ENCODE results near the gene CELA1.
"Not testable (repeated sequence)": the region's sequence is repeated elsewhere in the genome, so short reads cannot be mapped to it uniquely, and the experiment has no call there.

CELA1 gene

GRCh38 chr12:51342416-51342815 is 4.1 kb downstream of the CELA1 start:
- DNase-seq (ENCODE audit: low read depth) = no peak

- DNase-seq (ENCODE audit: low read depth) = peak; percentile 52
These were observed 5.0 kb downstream of the CELA1 start for GRCh38 chr12:51341251-51342007.

GRCh38 chr12:51339750-51340149 is 6.7 kb downstream of the CELA1 start:
- no peak for DNase-seq (ENCODE audit: low read depth)

GRCh38 chr12:51337336-51337735 is 9.1 kb downstream of the CELA1 start:
- DNase-seq (ENCODE audit: low read depth) = not testable (repeated sequence)

GRCh38 chr12:51335931-51336330 is 10.5 kb downstream of the CELA1 start:
- DNase-seq (ENCODE audit: low read depth) = no peak

GRCh38 chr12:51334764-51335163 is 11.7 kb downstream of the CELA1 start:
- DNase-seq (ENCODE audit: low read depth) = no peak

- DNase-seq (ENCODE audit: low read depth) = no peak
These were observed 12.9 kb downstream of the CELA1 start for GRCh38 chr12:51333536-51333935.

GRCh38 chr12:51330186-51330585 is 16.3 kb downstream of the CELA1 start:
- no peak for DNase-seq (ENCODE audit: low read depth)

GRCh38 chr12:51329742-51330141 is 16.7 kb downstream of the CELA1 start:
- DNase-seq (ENCODE audit: low read depth) = no peak

- DNase-seq (ENCODE audit: low read depth) = no peak
These were observed 17.9 kb downstream of the CELA1 start for GRCh38 chr12:51328587-51328986.

- no peak for DNase-seq (ENCODE audit: low read depth)
These were observed 19.6 kb downstream of the CELA1 start for GRCh38 chr12:51326698-51327439.

- DNase-seq (ENCODE audit: low read depth) = no peak
These were observed 21.5 kb downstream of the CELA1 start for GRCh38 chr12:51324953-51325352.

GRCh38 chr12:51323966-51324895 is 22.2 kb downstream of the CELA1 start, which contains the start of gene BIN2:
Gene BIN2 (minus strand): TSS chr12:51324174. CDS start chr12:51324102, 72 bp downstream.
- peak; percentile 37 for DNase-seq (ENCODE audit: low read depth)

- no peak for DNase-seq (ENCODE audit: low read depth)
These were observed 23.0 kb downstream of the CELA1 start for GRCh38 chr12:51323317-51323960.

- DNase-seq (ENCODE audit: low read depth) = no peak
These were observed 24.0 kb downstream of the CELA1 start for GRCh38 chr12:51322452-51322851.

- DNase-seq (ENCODE audit: low read depth) = no peak
These were observed 24.6 kb downstream of the CELA1 start for GRCh38 chr12:51321882-51322281.

GRCh38 chr12:51320695-51321320 is 25.7 kb downstream of the CELA1 start:
- DNase-seq (ENCODE audit: low read depth) = no peak

- DNase-seq (ENCODE audit: low read depth) = no peak
These were observed 26.2 kb downstream of the CELA1 start for GRCh38 chr12:51320311-51320694.

- no peak for DNase-seq (ENCODE audit: low read depth)
These were observed 27.5 kb downstream of the CELA1 start for GRCh38 chr12:51318846-51319599.

GRCh38 chr12:51318057-51318806 is 28.2 kb downstream of the CELA1 start:
- not testable (repeated sequence) for DNase-seq (ENCODE audit: low read depth)
